HG02885 (cell line): ENCODE results near the gene TCERG1L.

Experiments used
- ATAC-seq: cut with Tn5 transposase; IDR thresholded peaks from one replicate; pipeline ENCODE4 v1.9.1; 2021; ENCODE audit warnings: mild to moderate bottlenecking; ENCODE audit not compliant: unreplicated experiment, poor library complexity

The TCERG1L gene

GRCh38 chr10:131316321-131317075, 5.0 kb upstream of the TCERG1L start:
- ATAC-seq, result no peak

GRCh38 chr10:131315344-131315743, 3.8 kb upstream of the TCERG1L start:
- ATAC-seq, result peak; percentile 66

GRCh38 chr10:131314799-131315198, 3.3 kb upstream of the TCERG1L start:
- no peak for ATAC-seq

- ATAC-seq, result no peak
Observed at GRCh38 chr10:131314148-131314547, 2.6 kb upstream of the TCERG1L start.

GRCh38 chr10:131313377-131313776, 1.9 kb upstream of the TCERG1L start:
- ATAC-seq, result no peak

- peak; percentile 21 for ATAC-seq
Observed at GRCh38 chr10:131312478-131312836, 936 bp upstream of the TCERG1L start.

GRCh38 chr10:131311402-131311660, 190 bp downstream of the TCERG1L start:
- ATAC-seq, result no peak

- no peak for ATAC-seq
Observed at GRCh38 chr10:131310551-131311401, 745 bp downstream of the TCERG1L start.

- ATAC-seq, result no peak
Observed at GRCh38 chr10:131310142-131310541, 1.4 kb downstream of the TCERG1L start.

- no peak for ATAC-seq
Observed at GRCh38 chr10:131300508-131300907, 11.0 kb downstream of the TCERG1L start.

GRCh38 chr10:131290781-131291180, 20.7 kb downstream of the TCERG1L start:
- no peak for ATAC-seq

GRCh38 chr10:131288648-131289047, 22.9 kb downstream of the TCERG1L start:
- no peak for ATAC-seq

GRCh38 chr10:131282961-131283360, 28.6 kb downstream of the TCERG1L start:
- no peak for ATAC-seq

GRCh38 chr10:131280101-131280500, 31.4 kb downstream of the TCERG1L start:
- ATAC-seq, result no peak

- no peak for ATAC-seq
Observed at GRCh38 chr10:131279516-131279915, 32.0 kb downstream of the TCERG1L start.

- ATAC-seq, result no peak
Observed at GRCh38 chr10:131277969-131278368, 33.6 kb downstream of the TCERG1L start.

GRCh38 chr10:131277278-131277677, 34.2 kb downstream of the TCERG1L start:
- ATAC-seq, result no peak

GRCh38 chr10:131275691-131276090, 35.8 kb downstream of the TCERG1L start:
- ATAC-seq, result no peak

- no peak for ATAC-seq
Observed at GRCh38 chr10:131274883-131275282, 36.6 kb downstream of the TCERG1L start.

- ATAC-seq, result no peak
Observed at GRCh38 chr10:131274133-131274880, 37.2 kb downstream of the TCERG1L start.

- ATAC-seq, result no peak
Observed at GRCh38 chr10:131273476-131273875, 38.0 kb downstream of the TCERG1L start.
